HG03571 (cell line): ENCODE data around the gene BUD13.
"Not testable (repeated sequence)": the region's sequence is repeated elsewhere in the genome, so short reads cannot be mapped to it uniquely, and the experiment has no call there.

Source experiments
- ATAC-seq: cut with Tn5 transposase; IDR thresholded peaks from one replicate; pipeline ENCODE4 v1.9.1; 2021; ENCODE audit not compliant: unreplicated experiment

Gene BUD13

DNA sequence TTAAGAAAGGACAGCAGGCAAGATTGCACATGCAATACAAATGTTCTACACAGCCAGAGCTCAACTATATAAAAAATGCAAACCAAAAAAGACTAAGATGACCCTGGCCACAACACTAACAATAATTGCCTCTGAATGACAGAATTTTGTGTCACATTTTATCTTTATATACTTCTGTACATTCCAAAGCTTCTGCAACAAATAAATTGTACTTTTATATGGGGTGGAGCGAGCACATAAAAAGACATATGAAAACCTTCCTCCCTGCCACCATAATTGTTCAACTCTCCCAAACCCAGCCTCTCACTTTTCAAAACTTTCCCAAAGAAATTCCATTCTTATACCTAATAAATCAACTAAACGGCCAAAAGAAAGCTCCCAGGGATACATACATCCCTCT, 10.7 kb downstream of the BUD13 start:
- no peak for ATAC-seq

DNA sequence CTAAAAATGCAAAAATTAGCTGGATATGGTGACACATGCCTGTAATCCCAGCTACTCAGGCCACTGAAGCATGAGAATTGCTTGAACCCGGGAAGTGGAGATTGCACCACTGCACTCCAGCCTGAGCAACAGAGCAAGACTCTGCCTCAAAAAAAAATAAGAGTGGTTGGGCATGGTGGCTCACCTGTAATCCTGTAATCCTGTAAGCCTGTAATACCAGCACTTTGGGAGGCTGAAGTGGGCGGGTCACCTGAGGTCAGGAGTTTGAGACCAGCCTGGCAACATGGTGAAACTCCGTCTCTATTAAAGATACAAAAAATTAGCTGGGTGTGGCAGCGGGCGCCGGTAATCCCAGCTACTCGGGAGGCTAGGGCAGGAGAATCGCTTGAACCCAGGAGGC, 16.7 kb downstream of the BUD13 start:
- not testable (repeated sequence) for ATAC-seq

DNA sequence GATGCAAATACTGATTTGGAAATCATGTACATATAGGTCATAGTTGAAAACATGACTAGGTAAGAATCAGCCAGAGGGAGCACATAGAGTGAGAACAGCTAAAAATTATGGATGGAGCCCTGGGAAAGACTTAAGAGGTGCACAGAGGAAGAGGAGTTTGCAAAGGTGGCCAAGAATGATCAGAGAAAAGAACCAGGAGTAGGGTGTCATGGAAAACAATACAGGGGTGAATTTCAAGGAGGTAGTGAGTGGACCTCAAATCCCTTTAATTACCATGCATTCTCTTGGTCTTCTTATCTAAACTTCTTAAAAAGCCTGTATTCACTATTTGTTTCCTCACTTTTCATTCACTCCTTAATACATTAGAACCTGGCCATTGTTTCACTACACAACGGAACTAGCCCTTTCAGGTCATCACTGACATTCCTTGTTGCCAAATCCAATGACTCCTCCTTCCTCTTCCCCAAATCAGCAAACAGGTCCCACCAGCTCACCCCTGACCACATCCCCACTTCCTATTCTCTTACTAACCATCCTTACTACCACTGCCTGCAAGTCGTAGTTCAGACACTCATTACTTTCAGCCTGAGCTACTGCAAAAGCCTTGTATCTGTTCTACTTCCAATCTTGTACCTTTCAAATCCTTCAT, 22.6 kb downstream of the BUD13 start:
- no peak for ATAC-seq

DNA sequence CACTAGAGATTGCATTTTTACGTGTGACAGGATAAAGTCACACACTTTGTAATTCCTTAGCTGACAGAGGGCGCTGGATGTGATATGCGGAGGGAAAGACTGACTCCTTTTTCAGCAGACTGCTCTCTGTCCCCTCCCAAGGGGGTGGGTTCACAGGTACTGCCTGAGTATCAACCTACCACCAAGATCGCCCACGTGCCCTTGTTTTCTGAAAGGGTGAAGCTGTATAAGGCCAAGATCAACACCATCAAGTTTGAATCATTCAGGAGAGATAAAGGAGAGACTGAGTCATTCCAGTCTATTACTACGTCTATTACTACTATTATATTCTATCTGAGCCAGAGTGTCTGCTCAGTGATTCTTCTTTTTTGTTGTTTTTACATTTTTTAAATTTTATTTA, 30.7 kb downstream of the BUD13 start:
- no peak for ATAC-seq

DNA sequence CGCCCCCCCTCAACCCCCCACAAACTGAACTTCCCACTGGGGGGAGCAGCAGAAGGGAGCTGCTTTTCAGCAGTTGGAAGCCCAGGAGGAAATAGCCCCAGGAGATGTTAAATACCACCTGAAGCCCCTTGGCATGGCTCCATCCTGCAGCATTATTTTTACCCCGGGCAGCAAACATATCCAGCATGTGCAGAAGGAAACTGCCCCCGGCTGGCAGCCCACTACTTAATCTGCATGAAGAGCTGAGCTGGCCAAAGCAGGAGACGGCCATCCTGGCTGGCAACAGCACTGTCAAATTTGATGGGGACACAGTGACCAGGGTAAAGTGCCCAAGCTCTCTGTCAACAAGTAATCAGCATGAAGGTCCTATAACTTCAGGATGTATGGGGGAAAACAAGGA, 32.0 kb downstream of the BUD13 start:
- no peak for ATAC-seq

DNA sequence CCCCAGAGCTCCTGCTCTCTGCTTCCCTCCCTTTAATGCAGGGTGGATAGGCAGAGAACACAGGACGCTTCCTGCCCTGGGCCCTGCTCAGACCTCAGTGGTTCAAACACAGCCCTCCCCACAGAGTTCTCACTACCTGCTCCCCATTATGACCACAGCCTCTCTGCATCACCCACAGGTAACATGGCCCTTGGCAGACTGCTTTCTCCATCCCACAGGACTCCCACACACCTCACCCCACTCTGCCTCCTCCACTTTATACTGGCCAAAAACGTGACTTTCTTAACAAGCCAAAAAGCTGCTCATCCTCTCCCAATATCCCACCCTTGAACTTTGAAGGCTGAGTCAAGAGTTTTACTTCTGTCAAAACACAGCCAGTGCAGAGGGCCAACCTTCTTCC, 33.8 kb downstream of the BUD13 start:
- no peak for ATAC-seq

DNA sequence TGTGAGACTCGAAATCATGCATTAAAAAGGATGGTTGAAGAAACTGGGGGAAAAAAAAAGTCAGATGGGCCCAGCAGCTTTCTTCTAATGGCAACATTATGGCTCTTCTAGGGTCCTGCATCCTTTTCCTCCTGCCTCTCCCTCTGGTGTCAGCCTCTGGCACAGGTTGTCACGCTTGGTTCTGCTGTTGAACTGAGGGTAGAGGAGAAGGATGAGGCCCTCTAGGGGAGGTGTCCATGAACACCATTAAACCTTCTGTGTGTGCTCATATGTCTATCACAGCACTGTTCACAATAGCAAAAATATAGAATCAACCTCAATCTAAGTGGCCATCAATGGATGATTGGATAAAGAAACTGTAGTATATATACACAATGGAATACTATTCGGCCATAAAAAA, 36.0 kb downstream of the BUD13 start:
- ATAC-seq = no peak

DNA sequence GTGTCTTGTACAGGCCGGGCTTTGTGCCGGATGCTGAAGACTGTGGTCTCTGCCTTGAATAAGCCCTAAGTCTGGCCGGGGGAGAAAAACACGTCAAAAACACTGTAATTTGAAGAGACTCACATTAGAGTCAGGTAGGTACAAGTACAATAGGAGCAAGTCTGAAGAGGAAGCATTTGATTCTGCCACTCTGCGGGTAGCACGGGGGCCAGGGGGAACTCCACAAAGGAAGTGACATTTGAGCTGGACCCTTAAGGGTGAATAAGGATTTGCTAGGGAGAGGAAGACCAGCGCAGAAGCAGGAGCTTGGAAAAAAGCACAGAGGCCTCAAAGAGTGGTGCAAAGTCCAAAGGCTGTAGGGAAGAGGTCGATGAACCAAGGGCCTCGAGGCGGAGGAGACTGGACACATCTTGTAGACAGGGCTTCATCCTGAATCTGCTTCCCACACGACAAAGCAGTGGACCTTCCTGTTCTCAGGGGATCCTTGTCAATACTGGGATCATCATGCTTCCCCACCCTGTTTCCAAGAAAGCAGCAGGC, 38.7 kb downstream of the BUD13 start:
- ATAC-seq = no peak

DNA sequence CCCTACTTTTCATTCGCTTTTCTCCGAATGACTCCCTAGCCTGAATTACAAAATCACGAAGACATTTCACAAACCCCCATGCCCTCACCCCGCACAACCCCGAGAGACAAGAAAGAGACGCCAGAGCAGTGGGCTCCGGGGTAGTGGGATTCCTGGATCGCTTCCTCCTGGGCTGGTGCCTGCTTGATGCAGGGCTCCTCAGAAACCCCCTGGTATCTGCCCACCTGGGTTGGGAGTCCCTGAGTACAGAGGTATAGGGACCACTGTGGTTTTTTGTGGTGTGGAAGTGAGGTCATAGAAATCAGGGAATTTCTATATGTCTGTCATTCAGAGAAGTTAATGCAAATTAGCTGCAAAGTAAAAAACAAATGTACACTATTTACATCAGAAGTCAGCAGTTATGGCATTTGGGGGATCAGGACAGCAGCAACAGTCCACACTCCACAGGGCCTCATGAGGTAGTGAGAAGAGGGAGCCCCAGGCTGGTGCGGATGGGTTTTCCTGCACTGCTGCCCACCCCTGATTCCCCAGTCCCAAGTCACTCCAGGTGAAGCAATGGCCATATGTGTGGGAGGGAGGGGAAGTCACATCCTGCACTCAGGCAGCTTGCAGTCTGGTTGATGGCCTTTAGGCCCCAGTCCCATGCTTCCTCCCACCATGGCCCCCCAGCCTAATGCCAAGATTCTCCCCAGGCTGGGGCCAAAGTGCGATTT, 39.6 kb downstream of the BUD13 start:
- no peak for ATAC-seq

DNA sequence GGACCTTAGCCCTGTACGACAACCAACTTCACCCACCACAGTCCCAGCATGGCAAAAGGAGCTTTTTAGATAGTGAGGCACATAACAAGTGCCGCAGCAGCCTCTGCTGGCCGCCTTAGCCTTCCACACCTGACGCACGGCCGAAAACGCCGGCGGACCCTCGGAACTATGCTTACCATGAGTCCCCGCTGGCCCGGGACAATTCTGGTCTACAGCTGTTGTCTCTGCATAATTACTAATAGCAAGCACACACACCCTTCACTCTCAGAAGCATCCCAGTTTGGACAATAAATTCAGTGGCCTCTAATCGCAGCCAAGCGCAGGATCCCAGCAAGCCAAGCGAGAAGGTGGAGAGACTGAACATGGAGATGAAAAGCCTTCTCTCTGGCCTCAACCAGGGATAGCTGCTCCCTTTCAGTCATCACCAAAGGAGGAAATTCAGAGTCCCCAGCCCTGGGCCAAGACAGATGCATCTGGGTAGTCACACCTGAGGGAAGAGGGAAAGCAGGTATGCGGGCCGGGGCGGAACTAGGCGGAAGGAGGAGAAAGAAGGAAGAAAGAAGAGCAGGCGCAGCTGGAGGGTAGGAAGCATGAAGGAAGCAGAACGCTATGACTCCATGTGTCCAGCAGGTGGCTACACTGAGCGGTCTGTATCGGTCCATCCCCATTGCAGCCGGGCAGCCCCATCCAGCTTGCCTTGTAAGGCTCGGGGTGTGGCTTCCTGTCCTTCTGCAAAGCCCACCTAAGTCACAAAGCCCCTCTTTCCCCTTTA, 40.3 kb downstream of the BUD13 start:
- no peak for ATAC-seq

DNA sequence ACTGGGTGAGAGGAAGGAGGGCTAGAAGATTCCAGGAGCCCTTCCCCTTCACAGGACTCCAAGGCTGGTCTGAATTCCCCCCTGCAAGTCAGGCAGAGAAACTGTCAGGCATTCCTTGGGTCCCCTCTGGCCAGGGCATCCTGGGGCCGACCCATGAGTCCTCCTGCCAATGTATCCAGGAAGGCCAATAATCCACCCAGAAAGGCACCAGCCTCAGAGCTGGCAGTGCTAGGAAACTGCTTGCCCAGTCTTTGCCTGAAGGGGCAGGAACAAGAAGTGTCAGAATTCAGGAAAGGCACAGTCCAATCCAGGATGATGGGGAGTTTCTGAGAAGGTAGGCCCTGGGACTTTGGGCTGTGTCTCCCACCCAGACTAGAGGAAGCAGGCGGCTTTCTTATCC, 41.0 kb downstream of the BUD13 start:
- ATAC-seq = no peak

DNA sequence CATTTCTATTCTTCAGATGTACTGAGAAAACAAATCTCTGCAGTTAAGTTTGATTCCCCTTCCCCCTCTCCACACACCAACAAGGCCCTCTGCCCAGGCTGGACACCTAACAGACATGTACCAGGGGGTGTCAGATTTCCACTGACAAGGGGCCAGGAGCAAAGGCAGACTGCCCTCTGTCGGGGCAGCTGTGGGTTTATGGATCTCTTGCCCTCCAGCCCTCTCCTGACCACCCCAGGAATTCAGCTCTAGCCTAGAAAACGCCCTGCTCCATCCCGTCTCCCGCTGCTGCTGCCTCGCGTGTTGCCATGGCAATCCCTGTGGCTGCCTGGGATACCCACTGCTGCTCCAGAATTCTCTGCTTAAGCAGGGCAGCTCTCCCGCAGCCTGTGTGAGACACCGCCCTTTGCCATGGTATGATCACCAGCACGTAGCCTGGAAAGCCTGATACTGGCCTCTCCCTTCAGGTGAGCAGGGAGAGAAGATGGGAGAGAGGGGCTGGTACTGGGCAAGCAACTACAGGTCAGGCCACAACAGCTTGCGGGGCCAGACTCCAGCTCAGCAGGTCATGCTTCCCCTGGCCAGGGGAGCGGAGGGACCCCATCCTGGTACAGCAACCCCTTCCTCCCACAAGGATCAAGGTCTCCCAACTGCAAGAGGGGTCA, 41.6 kb downstream of the BUD13 start:
- no peak for ATAC-seq

DNA sequence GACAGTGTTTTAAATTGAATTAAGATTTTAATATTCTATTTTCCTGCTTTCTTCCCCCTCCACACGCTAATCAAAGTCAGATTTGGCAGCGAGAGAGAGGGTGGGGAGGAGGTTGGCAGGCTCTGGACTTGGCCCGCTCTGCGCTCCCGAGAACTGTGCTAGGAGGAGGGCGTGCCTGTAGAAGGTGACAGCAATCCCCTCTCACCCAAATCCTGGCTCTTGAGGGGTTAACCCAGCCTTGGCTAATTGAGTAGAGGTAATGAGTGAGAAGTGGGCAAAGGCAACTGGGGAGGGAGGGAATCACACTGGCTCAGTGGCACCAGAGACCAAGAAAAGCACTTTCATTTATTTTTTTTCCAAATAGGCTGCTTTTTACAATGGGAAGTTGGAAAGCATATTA, 42.2 kb downstream of the BUD13 start:
- ATAC-seq = no peak

DNA sequence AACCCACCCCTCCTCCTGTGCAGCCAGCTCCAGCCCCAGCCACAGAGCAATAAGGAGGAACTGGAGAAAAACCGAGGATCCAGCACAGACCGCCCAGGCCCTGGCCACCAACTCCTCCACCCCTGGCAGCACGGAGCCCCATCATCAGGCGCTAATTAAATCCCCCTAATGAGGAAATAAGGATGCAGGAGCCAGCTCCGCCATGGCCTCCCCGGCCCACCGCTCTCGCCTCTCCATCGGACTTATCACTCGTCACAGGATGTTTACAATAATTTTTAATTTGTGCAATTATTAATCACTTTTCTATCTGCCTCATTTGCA, 42.6 kb downstream of the BUD13 start:
- no peak for ATAC-seq

DNA sequence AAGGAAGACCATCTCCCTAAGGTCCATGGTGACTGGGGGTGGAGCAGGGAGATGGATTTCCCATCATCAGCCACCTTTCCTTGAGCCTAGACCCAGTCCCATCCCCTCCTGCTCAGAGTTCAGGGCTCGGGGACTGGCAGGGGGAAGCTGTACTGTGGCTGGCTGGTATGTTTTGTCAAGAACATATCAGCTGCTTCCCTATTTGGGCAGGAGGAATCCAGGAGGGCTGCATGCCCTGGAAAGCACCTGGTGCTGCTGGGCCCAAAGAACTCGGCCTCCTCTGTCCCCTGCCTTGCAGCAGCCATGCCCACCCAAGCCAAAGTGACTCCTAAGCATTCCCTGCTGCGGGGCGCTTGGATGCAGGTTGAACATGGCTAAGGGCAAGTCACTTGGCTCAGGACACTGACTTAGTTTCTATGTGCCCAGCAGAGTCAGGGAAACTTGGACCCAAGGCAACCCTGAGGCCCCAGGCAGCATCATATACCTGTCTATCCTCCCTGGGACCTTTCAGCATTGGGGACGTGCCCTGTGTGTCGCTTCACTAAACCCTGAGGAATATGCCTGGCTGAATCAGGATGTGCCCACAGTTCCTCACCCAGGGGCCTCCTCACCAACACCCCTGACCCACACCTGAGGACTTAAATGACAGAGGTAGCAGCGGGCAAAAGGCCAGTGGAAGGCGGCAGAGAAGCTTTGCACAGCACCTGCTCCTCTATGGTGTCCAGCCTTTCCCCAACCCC, 43.1 kb downstream of the BUD13 start:
- no peak for ATAC-seq

DNA sequence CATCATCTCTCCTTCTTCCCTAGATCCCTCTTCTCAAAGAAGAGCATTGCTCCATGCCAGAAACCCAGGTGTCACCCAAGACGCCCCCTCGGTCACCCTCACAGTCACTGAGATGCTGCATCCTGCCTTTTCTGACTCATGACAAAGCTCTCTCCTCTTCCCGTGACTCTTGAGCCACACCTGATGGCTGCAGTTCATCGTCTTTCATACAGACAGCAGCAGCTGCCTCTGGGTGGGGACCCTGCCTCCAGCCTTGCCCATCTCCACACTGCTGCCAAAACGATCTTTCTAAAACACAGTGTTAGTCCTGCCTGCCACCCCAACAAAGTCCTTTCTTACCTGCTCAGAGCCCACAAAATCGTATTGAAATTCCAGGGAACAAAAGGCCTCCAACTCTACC, 44.8 kb downstream of the BUD13 start:
- no peak for ATAC-seq

DNA sequence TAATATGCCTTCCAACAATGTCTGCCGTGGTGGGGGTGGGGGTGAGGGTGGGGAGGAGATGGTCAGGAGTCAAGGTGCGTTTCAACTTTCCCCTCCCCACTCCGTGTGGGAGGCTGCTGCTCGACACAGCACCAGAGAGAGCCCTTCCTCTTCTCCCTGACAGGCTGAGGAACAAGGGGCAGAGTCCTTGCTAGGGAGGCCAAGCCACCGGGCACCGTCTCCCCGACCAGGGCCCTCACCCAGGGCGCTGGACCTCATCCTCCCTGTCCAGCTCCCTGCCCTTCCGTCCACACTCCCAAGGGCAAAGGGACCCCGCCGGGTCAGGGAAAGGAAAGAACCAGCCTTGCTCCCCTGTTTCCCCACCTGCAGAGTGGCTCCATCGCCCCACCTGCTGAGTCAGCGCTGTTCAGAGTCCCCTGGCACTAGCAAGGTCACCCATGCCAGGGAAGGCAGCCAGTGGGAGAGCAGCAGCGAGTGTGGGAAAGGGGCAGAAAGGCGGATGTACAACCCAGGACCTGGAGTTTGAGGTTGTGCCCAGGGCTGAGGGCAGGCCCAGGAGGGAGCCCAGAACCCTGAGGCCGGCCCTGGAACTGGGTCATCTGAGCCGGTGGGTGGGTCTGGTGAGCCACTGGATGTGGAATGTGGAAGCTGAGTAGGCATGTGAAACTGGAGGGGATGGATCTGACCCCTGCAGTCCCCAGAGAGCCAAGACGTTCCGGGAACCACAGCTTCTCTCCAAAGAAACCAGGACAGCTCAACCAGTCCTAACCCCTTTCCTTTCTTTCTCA, 47.2 kb downstream of the BUD13 start:
- no peak for ATAC-seq

DNA sequence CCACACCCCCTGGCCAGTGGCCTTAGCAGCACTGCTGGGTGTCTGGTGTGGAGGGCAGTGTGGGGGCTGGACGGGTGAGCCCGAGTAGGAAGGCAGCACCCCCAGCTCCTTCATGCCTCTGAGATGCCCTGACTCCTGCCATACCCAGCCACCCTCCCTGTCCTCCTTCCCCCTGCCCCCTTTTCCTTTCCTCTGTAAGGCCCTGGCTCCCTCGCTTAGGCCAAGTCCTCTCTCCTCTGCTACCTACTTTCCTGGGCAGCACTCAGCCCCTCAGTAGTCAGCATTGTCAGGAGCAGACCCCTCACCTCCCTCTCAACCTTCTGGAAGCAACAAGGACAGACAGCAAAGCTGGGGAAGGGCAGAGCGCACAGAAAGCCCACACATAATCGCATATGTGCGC, 48.0 kb downstream of the BUD13 start:
- no peak for ATAC-seq

DNA sequence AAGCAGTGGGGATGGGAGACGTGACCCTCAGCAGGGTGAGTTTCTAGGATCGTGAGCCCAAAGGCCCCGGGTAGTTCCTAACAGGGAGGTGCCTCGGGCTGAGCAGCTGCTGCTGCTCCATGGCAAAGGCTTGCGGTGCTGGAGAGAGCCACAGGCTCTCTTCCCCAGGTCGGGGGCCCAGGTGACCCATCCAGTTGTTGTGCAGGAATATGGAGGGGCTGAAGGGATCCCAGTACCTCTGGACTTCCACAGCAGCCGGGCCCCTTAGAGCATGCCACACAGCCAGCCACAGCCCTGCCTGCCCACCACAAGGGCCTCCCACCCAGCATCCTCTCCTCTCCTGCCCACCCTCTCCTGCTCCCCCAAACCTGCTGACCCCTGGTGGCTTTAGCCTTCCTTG, 49.3 kb downstream of the BUD13 start:
- ATAC-seq = no peak

DNA sequence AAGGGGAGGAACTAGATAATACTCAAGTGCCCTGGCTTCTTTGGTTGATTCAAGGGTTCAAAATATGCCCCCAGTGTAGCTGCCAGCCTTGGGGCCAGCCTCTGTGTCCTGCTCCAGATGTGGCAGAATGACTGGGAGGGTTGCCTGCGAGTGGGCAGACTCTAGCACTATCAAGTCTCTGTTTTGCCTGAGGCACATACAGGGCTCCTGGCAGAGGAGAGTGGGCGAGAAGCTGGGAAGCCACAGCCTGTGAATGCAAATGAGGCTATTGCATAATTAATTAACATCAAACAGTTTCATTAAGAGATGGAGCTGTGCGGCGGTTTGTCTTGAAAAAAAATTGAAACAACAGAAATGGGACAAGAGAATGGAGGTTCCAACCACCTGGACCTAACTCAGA, 50.8 kb downstream of the BUD13 start:
- ATAC-seq = no peak
